ENCODE results near the gene HEXIM2. TPM values are rescaled to one million over a fixed set of nuclear protein-coding genes. Genes with fewer than 3 reads are reported as not detected.

HEXIM2 gene
- total and polyA plus RNA-seq, 2 of the 4 experiments (the other 2 are of a cell fraction) = 4.5 to 6.1 TPM

DNA sequence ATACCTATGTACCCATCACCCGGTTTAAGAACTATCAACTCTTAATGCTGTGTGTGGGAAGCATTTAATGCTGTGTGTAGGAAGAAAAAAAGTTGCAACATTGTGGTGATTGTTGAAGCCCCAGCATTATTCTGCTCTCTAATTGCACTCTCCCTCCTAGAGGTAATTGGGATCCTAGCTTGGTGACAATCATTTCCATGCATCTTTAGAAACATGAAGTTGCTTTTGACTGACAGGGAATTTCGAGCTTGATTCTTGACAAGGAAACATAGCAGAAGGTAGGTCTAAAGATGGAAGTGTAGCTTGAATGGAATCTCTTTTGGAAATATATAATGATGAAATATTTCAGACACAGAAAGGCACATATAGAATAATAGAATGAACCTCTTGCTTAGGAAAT is 27.3 kb downstream of the HEXIM2 start:
- Histone ChIP-seq H3K23ac (ENCODE audit: low read depth, low read length) (no peak overlapping the region), H4K20me1 (ENCODE audit: insufficient read depth, low read length) (no peaks in the 10 kb centered on the region), H3K27ac (ENCODE audit: insufficient read depth, low read length) (no peak overlapping the region), H3K18ac (ENCODE audit: low read depth, low read length) (no peak overlapping the region), H3K9me1 (ENCODE audit: insufficient read depth, low read length) (no peaks in the 10 kb centered on the region), H4K8ac (ENCODE audit: low read depth in 2 of 2, low read length in 2 of 2) (no peak overlapping the region), H3K4me1 (ENCODE audit: control insufficient read depth, insufficient read depth, low read length) (no peaks in the 10 kb centered on the region), H2BK120ac (ENCODE audit: low read depth, low read length) (no peak overlapping the region), H3K14ac (replicated peaks; ENCODE audit: low read depth, low read length) (no peak overlapping the region), H3K4ac (ENCODE audit: low read depth, low read length) (no peak overlapping the region), H3K79me1 (ENCODE audit: low read depth in 1 of 2, low read length in 2 of 2) (no peaks in the 10 kb centered on the region), H3K56ac (ENCODE audit: extremely low read depth, insufficient read depth, low read length) (no peak overlapping the region), H2BK20ac (ENCODE audit: low read depth, low read length) (no peak overlapping the region), H2AFZ (replicated peaks; ENCODE audit: low read length, poor library complexity) (no peak overlapping the region), H4K91ac (ENCODE audit: insufficient read depth, low read depth, low read length) (no peak overlapping the region), H3K9ac (ENCODE audit: low read depth, low read length) (no peak overlapping the region), H2AK5ac (ENCODE audit: low read depth, low read length) (no peak overlapping the region), H3K27me3 (ENCODE audit: control insufficient read depth, insufficient read depth, low read length) (no peaks in the 10 kb centered on the region), H3K36me3 (ENCODE audit: control insufficient read depth, insufficient read depth, low read length) (no peaks in the 10 kb centered on the region), H3K9me3 (ENCODE audit: control insufficient read depth, insufficient read depth, low read length) (no peaks in the 10 kb centered on the region), H2AK9ac (replicated peaks; ENCODE audit: low read depth, low read length, poor library complexity) (no peak overlapping the region), H4K5ac (ENCODE audit: low read depth, low read length) (no peak overlapping the region), H2BK15ac (ENCODE audit: low read depth, low read length) (no peak overlapping the region), H3K4me3 (ENCODE audit: insufficient read depth, low read depth, low read length) (no peak overlapping the region), H3K4me2 (ENCODE audit: low read depth, low read length) (no peak overlapping the region), H2BK5ac (ENCODE audit: low read depth, low read length, poor library complexity, severe bottlenecking) (no peak overlapping the region)
- ChIA-PET CTCF (interaction anchor here (0.9 kb wide), 1 partner anchor 8 kb away, joined by 4 read pairs; no protein-coding TSS in a partner anchor), POLR2A (ENCODE audit: unreplicated experiment) (interaction anchor here (0.8 kb wide), 1 partner anchor 9 kb away, joined by 4 read pairs; no protein-coding TSS in a partner anchor)
- ATAC-seq (ENCODE audit: low read depth) (no peak), DNase-seq (no peak)
- intact Hi-C loops (cut with micrococcal nuclease) (no loop called here), dilution Hi-C loops (cut with HindIII; ENCODE audit: low sequenced_read_pairs, unreplicated experiment) (no loop called here), in situ Hi-C loops (cut with MboI; ENCODE audit: low sequenced_read_pairs) (no loop called here)
- BruUV-seq (replicated peaks) = no TSS peak
- WGBS, 2 experiments (ENCODE audit: extremely low coverage in 2 of 2, insufficient read length in 1 of 2) = no CpG with 5 or more reads among the region's 2 CpGs
- TF ChIP-seq, protein P1, sequence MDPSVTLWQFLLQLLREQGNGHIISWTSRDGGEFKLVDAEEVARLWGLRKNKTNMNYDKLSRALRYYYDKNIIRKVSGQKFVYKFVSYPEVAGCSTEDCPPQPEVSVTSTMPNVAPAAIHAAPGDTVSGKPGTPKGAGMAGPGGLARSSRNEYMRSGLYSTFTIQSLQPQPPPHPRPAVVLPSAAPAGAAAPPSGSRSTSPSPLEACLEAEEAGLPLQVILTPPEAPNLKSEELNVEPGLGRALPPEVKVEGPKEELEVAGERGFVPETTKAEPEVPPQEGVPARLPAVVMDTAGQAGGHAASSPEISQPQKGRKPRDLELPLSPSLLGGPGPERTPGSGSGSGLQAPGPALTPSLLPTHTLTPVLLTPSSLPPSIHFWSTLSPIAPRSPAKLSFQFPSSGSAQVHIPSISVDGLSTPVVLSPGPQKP (IDR thresholded peaks at IDR 0.05; ENCODE audit: borderline replicate concordance, low read depth, low read length) = no peak
- TF ChIP-seq MAFK (IDR thresholded peaks at IDR 0.05; ENCODE audit: low read depth, low read length) (no peak), MXI1 (IDR thresholded peaks at IDR 0.05; ENCODE audit: borderline replicate concordance, low read depth, low read length) (no peak), CEBPB (IDR thresholded peaks at IDR 0.05; ENCODE audit: low read depth, low read length) (no peak), RAD21 (IDR thresholded peaks at IDR 0.05; ENCODE audit: low read length) (no peak), BHLHE40 (IDR thresholded peaks at IDR 0.05; ENCODE audit: low read depth, low read length) (no peak), RCOR1 (IDR thresholded peaks at IDR 0.05; ENCODE audit: insufficient replicate concordance, low read length) (no peak), POLR2A (IDR thresholded peaks at IDR 0.05; ENCODE audit: low read depth, low read length) (no peak), FOS (IDR thresholded peaks at IDR 0.05; ENCODE audit: low read depth, low read length) (no peak), NFE2L2 (IDR thresholded peaks at IDR 0.05; ENCODE audit: low read depth, low read length) (no peak), CHD1 (IDR thresholded peaks at IDR 0.05; ENCODE audit: low read depth, low read length) (no peak), RFX5 (IDR thresholded peaks at IDR 0.05; ENCODE audit: low read depth, low read length) (no peak), MAZ (IDR thresholded peaks at IDR 0.05; ENCODE audit: borderline replicate concordance, low read depth, low read length) (no peak), SMC3 (IDR thresholded peaks at IDR 0.05; ENCODE audit: low read depth, low read length) (no peak)
- TF ChIP-seq, protein P2, sequence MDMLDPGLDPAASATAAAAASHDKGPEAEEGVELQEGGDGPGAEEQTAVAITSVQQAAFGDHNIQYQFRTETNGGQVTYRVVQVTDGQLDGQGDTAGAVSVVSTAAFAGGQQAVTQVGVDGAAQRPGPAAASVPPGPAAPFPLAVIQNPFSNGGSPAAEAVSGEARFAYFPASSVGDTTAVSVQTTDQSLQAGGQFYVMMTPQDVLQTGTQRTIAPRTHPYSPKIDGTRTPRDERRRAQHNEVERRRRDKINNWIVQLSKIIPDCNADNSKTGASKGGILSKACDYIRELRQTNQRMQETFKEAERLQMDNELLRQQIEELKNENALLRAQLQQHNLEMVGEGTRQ (IDR thresholded peaks at IDR 0.05; ENCODE audit: low read depth, low read length) = no peak
- TF ChIP-seq, protein P3, sequence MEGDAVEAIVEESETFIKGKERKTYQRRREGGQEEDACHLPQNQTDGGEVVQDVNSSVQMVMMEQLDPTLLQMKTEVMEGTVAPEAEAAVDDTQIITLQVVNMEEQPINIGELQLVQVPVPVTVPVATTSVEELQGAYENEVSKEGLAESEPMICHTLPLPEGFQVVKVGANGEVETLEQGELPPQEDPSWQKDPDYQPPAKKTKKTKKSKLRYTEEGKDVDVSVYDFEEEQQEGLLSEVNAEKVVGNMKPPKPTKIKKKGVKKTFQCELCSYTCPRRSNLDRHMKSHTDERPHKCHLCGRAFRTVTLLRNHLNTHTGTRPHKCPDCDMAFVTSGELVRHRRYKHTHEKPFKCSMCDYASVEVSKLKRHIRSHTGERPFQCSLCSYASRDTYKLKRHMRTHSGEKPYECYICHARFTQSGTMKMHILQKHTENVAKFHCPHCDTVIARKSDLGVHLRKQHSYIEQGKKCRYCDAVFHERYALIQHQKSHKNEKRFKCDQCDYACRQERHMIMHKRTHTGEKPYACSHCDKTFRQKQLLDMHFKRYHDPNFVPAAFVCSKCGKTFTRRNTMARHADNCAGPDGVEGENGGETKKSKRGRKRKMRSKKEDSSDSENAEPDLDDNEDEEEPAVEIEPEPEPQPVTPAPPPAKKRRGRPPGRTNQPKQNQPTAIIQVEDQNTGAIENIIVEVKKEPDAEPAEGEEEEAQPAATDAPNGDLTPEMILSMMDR (conservative IDR thresholded peaks at IDR 0.05; ENCODE audit: low read depth, low read length) = no peak

All from IMR-90 (cell line).